Activated CD4-positive, alpha-beta T cell treated with anti-CD3 and anti-CD28 coated beads, Interleukin-2, Interleukin-4, amounts not matched to agents 100 ng/mL and 50 ng/mL, durations not matched to agents 16 hours and 8 hours (primary cell): Measurements from ENCODE around the gene ST6GALNAC2.
"Not testable (repeated sequence)": the region's sequence is repeated elsewhere in the genome, so short reads cannot be mapped to it uniquely, and the experiment has no call there.

Experiments used
- DNase-seq: peaks from one replicate; pipeline ENCODE4 v3.0.0-alpha.2; 2020; ENCODE audit warnings: low spot score

ST6GALNAC2 gene

DNA sequence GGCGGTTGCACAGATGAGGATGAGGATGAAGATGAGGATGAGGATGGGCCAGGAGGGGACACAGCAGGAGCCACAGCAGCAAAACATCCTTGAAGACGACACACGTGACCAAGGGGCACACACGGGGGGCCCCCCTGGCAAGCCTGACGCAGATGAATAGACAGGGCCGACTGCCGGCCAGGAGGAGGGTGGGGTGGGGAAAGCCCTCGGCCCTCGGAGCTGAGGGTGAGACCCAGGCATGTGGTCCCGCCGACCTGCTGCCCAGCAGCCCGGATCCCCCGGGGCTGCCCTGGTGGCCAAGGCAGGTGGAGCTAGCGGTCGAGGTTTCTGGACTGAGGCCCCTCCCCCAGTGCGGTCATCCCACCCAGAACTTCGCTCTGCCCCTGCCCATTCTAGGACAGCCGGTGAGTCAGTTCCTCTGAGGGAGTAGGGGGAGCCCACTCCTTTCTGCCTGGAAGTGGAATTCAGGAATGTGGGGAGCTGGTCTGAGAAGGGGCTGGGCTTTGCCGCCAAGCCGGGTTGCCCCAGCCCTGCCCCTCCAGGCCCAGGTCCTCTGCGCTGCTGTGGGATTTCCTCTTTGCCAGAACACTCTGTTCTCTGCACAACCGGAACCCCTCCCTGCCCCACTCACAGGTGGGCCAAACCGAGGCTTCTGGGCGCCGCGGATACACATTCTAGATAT, 58.1 kb downstream of the ST6GALNAC2 start:
- no peak for DNase-seq

GRCh38 chr17:76527016-76527415, 58.6 kb downstream of the ST6GALNAC2 start:
- DNase-seq, result not testable (repeated sequence)

- DNase-seq, result not testable (repeated sequence)
These were observed 60.2 kb downstream of the ST6GALNAC2 start for GRCh38 chr17:76525513-76525833.

DNA sequence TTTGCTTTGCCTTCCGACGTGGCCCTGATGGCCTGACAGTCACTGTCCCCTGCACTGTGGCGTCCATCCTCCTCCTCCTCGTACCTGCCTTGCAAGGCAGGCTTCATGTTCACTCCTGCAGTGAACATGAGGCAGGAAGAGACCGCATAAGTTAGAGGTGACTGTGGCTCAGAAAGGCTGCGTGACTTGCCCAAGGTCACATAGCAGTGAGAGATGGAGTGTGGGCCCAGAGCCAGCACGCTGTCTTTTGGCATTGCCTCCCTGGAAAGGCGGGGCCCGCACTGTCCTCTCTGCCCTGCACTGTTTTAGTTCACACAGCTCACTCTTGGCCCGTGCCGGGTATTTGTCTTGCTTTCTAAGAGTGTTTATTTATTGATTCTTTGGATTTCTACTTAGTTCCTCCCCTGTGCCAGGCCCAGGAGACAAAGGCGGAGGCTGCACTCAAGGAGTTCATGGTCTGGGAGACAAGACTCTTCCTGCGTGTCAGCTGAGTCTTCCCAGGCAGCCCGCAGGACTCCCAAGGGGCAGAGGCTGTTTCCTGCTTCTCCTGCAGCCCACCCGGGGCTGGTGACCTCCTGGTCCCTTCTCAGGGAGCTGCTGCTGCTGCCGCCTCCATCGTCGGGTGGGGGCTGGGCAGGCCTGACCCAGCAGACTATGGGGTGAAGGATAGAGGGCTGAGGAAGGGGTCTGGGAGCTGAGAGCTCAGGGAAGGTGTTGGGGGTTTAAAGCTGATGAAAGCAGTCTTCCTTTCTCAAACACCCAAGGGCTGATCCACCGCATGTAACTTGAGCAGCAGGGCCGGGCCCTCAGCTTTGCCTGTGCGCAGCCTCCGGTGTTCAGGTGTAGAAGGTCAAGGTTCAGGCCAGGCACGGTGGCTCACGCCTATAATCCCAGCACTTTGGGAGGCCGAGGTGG, 60.8 kb downstream of the ST6GALNAC2 start:
- DNase-seq, result no peak

DNA sequence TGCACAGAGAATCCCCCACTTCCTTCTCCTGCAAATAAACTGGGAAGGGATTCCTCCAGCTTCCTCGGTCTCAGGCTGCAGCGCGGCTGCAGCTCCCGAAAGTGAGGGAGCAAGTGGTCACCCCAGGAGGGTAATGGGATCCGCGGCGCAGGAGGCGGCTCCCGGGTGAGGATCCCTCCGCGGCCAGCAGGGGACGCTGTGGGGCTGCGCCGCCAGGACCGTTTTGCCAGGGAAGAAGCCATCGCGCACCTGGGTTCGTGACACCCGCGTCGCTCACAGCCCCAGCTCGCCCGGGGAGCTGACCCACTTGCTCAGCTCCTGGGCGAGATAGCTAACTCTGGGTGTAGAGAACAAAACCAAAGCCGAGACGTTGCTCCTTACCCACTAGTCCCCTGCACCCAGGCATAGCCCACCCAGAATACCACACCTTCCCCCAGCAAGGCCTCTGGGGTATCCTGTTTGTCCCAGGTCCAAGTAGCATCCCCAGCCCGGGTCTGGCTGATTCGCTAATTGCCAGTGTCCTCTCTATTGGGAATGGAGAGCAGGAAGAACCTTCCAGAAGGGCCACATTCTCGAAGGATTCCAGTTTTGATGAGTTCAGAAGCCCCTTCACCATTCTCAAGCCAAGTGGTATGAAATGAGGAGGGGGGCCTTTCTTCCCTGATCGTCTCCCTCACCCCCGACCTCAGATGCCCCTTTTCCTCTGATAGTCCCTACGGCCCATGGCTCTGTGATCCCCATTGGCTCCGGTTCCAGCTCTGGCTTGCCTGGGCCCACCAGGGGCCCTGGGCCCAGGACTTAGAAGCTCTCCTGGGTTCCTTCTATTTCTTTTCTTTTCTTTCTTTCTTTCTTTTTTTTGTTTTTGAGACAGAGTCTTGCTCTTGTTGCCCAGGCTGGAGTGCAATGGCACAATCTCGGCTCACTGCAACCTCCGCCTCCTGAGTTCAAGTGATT, 62.3 kb downstream of the ST6GALNAC2 start:
- peak; percentile 78 for DNase-seq

DNA sequence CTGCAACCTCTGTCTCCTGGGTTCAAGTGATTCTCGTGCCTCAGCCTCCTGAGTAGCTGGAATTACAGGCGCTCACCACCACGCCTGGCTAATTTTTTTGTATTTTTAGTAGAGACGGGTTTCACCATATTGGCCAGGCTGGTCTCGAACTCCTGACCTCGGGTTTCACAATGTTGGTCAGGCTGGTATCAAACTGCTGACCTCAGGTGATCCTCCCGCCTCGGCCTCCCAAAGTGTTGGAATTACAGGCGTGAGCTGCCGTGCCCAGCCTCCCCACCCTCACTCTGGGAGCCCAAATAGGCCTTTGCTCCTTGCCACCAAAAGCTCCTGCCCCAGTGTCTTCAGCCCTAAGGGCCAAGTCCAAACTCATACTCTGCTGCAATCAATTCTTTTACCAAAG, 64.0 kb downstream of the ST6GALNAC2 start:
- not testable (repeated sequence) for DNase-seq

DNA sequence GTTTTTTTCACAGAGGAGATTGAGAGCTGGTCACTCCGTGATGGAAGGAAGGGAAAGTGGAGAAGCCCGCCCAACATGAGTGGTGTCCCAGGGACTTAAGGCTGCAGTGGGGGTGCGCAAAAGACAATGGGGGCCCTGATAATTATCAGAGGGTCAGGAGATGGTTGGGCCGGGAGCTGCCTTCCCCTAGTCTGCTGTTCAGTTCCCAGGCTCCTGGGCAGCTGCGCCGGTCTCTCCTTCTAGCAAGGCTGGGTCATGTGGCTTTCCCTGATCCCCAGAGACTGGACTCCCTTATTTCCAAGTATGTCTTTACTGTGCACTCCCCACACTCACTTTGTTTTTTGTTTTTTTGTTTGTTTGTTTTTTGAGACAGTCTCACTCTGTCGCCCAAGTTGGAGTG, 64.4 kb downstream of the ST6GALNAC2 start:
- no peak for DNase-seq

DNA sequence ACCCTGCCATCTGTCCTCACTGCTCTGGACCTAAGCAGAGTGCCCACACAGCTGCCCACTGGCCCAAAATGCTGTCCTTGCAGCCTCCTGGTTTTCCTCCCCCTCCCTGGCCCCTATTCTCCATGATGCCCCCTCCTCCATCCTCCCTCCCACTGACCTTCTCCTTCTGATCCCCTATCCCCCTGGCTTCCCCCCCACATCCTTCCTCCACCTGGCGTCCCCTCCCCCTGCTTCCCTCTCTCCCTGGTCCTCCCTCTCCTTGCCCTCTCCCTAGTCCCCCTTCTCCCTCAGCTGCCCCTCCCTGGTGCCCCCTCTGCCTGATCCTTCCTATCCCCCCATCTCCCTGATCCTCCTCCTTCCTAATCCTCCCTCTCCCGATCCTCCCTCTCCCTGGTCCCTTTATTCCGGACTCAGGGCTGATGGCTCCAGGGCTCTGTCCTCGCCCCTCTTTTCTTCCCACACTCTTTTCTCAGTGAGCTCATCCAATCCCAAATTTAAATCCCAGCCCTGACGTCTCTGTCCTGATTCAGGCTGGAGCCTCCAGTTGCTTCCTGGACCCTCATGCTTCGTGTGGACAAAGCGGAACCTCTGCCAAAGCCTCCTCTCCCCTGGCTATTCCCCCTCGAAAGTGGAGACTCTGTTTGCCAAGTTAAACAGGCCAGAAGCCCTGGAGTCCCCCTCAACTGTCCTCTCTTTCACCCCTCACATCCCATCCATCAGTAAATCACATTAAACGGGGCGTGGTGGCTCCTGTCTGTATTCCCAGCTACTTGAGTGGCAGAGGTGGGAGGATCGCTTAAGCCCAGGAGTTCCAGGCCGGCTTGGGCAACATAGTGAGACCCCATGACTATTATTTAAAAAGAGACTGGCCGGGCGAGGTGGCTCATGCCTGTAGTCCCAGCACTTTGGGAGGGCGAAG, 66.4 kb downstream of the ST6GALNAC2 start:
- DNase-seq, result no peak

GRCh38 chr17:76517638-76518038, 68.0 kb downstream of the ST6GALNAC2 start:
- no peak for DNase-seq
